ENCODE measurements around the gene DGCR8.
A peak's percentile ranks its signal among the peaks of the same experiment; 100 is the strongest.

Gene DGCR8

DNA sequence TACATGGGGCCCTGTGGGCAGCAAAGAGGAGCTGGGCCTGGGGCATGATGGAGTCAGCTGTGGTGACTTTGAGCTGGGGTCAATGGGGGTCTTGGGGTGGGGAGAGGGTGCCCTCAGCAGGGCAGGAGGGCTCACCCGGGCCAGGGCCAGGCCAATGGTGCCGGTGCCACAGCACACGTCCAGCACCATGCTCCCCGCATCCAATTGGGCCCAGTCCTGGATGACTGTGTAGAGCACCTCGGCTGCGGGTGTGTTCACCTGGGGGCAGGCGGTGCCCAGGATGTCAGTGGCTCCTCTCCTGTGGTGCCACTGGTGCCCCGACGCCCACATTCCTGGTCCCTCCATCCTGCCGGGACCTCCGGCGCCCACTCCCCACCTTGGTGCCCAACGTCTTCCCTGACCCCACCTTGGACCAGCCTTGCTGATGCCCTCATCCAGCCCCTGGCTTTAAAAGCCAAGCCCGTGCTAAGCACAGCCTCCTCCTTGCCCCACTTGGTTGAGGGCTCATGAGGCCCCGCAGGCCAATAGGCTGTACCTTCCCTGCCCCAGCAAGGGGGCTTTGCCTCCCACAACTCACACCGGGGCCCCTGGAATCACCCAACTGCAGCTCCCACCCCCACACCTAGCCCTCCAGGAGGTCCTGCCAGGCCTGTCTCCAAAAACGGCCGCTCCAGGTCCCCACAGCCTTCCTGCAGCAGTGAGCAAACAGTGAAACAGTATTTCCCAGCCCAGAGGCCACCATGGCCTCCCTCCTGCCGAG, 33.7 kb downstream of the DGCR8 start:
- TF ChIP-seq, protein P1, sequence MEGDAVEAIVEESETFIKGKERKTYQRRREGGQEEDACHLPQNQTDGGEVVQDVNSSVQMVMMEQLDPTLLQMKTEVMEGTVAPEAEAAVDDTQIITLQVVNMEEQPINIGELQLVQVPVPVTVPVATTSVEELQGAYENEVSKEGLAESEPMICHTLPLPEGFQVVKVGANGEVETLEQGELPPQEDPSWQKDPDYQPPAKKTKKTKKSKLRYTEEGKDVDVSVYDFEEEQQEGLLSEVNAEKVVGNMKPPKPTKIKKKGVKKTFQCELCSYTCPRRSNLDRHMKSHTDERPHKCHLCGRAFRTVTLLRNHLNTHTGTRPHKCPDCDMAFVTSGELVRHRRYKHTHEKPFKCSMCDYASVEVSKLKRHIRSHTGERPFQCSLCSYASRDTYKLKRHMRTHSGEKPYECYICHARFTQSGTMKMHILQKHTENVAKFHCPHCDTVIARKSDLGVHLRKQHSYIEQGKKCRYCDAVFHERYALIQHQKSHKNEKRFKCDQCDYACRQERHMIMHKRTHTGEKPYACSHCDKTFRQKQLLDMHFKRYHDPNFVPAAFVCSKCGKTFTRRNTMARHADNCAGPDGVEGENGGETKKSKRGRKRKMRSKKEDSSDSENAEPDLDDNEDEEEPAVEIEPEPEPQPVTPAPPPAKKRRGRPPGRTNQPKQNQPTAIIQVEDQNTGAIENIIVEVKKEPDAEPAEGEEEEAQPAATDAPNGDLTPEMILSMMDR (IDR thresholded peaks at IDR 0.05; ENCODE audit: low read depth, low read length): no peak
- H3K4me3 ChIP-seq (ENCODE audit: low read depth, low read length): no peak overlapping the region

DNA sequence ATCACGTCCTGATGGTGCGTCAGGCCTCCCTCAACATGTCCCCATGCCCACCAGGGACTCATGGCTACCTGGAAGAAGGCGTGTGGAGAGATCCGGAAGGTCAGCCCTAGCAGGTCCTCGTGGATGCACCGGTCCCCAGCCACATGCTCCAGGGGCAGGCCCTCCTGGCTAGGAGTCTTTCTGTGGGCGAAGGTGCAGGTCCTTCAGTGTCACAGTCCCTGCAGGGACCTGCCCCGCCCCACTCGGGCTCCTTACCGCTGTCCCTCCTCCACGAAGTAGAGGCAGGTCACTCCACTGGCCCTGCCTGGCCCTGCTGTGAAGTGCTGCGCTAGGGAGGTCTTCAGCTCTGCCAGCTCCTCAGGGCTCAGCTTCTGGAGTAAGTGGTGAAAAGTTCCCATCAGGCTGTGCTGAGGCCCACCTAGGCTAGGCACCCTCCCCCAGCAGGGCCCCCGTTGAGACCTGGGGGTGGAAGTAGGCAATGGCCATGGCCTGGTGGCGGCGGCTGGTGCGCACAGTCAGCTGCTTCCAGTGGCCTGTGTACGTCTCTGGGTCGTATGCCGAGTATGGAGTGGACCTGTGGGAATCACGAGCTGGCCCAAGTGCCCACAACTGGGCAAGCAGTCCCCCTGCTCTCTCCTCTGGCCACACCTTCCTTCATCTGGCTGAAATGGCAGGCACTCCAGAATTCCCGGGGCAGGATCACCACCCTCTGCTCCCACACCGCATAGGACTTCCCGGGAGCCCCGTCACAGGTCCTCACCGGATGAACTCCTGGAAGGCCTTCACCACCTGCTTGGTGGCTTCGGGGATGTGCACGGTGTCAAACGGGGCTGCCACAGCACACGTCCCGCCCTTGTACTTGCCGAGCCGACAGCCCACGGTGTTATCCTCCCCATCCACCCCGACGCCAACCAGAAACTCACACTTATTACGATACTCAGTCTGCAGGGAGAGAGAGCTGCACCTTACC, 34.8 kb downstream of the DGCR8 start:
- no peak overlapping the region for H3K4me3 ChIP-seq (ENCODE audit: low read depth, low read length)
- TF ChIP-seq, protein P1 (IDR thresholded peaks at IDR 0.05; ENCODE audit: low read depth, low read length): no peak

- H3K4me3 ChIP-seq (ENCODE audit: low read depth, low read length): peak within 1 kb of the TSS; percentile 86
- TF ChIP-seq, protein P1 (IDR thresholded peaks at IDR 0.05; ENCODE audit: low read depth, low read length): no peak
These were observed 35.8 kb downstream of the DGCR8 start, which contains the start of gene RANBP1 for GRCh38 chr22:20115691-20116375. Gene RANBP1 (plus strand): TSS chr22:20116104. CDS start chr22:20116185, 81 bp downstream.

- TF ChIP-seq, protein P1 (IDR thresholded peaks at IDR 0.05; ENCODE audit: low read depth, low read length): no peak
- H3K4me3 ChIP-seq (ENCODE audit: low read depth, low read length): peak overlapping the region; percentile 86
These were observed 36.4 kb downstream of the DGCR8 start for GRCh38 chr22:20116376-20116950.

DNA sequence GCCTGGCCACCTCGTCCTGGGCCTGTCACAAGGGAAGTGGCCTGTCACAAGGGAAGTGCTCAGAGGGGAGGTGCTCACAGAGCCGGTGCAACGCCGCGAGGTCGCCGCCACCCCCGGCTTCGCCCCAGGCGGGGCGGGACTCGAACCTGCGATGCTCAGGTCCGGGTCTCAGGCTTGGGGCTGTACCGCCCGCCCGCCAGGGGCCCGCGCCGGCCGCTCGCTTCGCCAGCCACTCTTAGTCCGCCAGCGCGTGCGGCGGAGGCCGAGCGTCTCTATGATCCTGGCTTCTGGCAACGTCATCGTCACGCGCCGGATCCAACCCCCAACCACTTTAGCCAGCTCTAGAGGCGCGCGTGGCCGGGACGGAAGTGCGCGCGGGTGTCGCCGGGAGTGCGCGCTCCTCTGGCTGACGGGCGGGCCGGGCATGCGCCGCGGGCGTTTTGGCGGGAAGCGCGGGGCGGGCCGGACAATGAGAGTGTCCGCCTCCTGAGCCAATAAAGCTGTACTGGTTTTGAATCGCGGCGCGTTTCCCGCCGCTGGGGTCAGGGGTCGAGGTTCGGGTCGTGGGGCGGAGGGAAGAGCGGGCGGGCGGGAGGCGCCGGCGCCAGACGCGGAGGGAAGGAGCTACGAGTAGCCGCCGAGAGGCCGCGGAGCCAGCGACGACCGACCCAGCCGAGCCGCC, 37.1 kb downstream of the DGCR8 start, which contains the start of gene TRMT2A:
TRMT2A (minus strand) TSS at position 276 of the 682 bp plus-strand sequence. CDS start 320 bp downstream, outside the sequence.
- peak within 1 kb of the TSS; percentile 86 for H3K4me3 ChIP-seq (ENCODE audit: low read depth, low read length)
- TF ChIP-seq, protein P1 (IDR thresholded peaks at IDR 0.05; ENCODE audit: low read depth, low read length): no peak

DNA sequence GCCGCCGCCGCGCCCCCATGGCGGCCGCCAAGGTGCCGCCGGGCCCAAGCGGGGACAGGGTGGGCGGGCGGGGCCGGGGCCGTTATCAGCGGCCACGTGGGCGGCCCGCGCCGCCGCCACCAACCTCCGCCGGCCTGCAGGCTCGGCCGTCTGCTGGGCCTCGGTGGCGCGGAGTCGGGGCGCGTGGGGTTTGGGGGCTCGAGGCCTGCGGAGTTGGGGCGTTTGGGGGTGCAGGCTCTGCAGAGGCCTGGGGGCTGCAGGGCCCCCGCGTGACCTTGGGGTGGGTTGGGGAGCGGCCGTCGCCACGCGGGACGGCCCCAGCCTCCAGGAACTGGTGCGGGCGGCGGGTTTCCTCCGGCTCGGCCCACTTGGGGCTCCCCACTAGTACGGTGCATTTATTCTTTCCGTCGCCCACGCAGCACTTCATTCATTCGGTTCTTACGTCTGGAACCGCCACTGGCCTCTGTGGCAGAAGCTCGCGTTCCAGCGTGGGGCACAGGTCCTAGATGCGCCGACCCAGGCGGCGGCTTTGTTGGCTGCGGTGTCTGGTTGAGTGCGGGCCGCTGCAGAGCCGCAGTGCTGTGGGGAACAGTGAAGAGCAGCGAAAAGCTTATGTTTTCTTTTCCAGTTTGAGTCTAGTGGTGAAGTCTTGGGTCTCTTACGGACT, 37.7 kb downstream of the DGCR8 start:
- TF ChIP-seq, protein P1 (IDR thresholded peaks at IDR 0.05; ENCODE audit: low read depth, low read length): no peak
- H3K4me3 ChIP-seq (ENCODE audit: low read depth, low read length): peak overlapping the region; percentile 86

Measured in WI38 (cell line).